ENCODE data around the gene FAM131B.

DNA sequence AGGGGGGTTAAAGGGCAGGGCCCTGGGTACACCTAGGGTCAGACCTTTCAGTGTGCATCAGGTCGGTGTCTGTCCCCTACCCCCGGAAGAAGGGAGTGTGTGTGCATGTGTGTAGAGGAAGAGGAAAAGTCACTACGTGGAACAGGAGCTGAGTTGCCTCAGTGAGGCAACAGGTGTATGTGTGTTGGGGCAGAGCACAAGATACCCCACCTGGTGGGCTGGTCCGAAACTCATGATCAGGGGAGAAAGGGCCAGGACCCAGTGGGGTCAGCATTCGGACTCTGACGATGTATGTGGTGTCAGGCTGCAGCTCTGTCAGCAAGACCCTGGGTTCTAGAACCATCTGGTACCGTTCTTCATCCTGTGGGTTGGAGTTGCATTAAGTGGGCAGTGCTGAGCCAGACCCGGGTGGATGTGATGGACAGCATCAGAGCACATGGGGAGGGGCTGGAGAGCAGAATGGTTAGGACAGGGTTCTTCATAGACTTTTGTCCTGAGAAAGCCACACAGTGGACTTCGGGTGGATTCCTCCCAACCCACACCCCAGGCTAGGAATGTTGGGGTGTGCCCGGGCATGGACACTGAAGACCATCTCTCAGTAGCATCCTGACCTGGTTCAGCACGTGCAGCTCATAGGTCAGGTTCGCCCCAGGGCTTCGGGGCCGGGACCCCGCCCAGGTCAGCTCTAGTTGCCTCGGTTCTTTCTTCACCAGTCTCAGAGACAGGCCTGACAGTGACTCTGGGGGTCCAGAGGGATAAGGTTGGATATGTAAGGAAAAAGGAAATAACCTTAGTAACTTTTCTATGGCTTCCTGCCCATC, 35.4 kb upstream of the FAM131B start:
- TF ChIP-seq, protein P1, sequence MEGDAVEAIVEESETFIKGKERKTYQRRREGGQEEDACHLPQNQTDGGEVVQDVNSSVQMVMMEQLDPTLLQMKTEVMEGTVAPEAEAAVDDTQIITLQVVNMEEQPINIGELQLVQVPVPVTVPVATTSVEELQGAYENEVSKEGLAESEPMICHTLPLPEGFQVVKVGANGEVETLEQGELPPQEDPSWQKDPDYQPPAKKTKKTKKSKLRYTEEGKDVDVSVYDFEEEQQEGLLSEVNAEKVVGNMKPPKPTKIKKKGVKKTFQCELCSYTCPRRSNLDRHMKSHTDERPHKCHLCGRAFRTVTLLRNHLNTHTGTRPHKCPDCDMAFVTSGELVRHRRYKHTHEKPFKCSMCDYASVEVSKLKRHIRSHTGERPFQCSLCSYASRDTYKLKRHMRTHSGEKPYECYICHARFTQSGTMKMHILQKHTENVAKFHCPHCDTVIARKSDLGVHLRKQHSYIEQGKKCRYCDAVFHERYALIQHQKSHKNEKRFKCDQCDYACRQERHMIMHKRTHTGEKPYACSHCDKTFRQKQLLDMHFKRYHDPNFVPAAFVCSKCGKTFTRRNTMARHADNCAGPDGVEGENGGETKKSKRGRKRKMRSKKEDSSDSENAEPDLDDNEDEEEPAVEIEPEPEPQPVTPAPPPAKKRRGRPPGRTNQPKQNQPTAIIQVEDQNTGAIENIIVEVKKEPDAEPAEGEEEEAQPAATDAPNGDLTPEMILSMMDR (IDR thresholded peaks at IDR 0.05) = no peak
- no peak for TF ChIP-seq NR1H2 (CRISPR knock-in tag; IDR thresholded peaks at IDR 0.05)
- no peak for TF ChIP-seq FOXP1 (CRISPR knock-in tag; IDR thresholded peaks at IDR 0.05; ENCODE audit: borderline replicate concordance)
- TF ChIP-seq, protein P2, sequence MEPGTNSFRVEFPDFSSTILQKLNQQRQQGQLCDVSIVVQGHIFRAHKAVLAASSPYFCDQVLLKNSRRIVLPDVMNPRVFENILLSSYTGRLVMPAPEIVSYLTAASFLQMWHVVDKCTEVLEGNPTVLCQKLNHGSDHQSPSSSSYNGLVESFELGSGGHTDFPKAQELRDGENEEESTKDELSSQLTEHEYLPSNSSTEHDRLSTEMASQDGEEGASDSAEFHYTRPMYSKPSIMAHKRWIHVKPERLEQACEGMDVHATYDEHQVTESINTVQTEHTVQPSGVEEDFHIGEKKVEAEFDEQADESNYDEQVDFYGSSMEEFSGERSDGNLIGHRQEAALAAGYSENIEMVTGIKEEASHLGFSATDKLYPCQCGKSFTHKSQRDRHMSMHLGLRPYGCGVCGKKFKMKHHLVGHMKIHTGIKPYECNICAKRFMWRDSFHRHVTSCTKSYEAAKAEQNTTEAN (CRISPR knock-in tag; IDR thresholded peaks at IDR 0.05) = no peak
- no peak for TF ChIP-seq CREB1 (CRISPR knock-in tag; IDR thresholded peaks at IDR 0.05)
- TF ChIP-seq MXD4 (CRISPR knock-in tag; IDR thresholded peaks at IDR 0.05; ENCODE audit: borderline replicate concordance) = no peak
- TF ChIP-seq JAZF1 (CRISPR knock-in tag; IDR thresholded peaks at IDR 0.05) = no peak
- TF ChIP-seq, protein P3, sequence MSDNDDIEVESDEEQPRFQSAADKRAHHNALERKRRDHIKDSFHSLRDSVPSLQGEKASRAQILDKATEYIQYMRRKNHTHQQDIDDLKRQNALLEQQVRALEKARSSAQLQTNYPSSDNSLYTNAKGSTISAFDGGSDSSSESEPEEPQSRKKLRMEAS (CRISPR knock-in tag; IDR thresholded peaks at IDR 0.05) = no peak
- TF ChIP-seq ZNF138 (CRISPR knock-in tag; conservative IDR thresholded peaks at IDR 0.05) = no peak
- no peak for TF ChIP-seq ZNF416 (CRISPR knock-in tag; IDR thresholded peaks at IDR 0.05)
- TF ChIP-seq NR2C2 (CRISPR knock-in tag; IDR thresholded peaks at IDR 0.05) = no peak
- TF ChIP-seq, protein P4, sequence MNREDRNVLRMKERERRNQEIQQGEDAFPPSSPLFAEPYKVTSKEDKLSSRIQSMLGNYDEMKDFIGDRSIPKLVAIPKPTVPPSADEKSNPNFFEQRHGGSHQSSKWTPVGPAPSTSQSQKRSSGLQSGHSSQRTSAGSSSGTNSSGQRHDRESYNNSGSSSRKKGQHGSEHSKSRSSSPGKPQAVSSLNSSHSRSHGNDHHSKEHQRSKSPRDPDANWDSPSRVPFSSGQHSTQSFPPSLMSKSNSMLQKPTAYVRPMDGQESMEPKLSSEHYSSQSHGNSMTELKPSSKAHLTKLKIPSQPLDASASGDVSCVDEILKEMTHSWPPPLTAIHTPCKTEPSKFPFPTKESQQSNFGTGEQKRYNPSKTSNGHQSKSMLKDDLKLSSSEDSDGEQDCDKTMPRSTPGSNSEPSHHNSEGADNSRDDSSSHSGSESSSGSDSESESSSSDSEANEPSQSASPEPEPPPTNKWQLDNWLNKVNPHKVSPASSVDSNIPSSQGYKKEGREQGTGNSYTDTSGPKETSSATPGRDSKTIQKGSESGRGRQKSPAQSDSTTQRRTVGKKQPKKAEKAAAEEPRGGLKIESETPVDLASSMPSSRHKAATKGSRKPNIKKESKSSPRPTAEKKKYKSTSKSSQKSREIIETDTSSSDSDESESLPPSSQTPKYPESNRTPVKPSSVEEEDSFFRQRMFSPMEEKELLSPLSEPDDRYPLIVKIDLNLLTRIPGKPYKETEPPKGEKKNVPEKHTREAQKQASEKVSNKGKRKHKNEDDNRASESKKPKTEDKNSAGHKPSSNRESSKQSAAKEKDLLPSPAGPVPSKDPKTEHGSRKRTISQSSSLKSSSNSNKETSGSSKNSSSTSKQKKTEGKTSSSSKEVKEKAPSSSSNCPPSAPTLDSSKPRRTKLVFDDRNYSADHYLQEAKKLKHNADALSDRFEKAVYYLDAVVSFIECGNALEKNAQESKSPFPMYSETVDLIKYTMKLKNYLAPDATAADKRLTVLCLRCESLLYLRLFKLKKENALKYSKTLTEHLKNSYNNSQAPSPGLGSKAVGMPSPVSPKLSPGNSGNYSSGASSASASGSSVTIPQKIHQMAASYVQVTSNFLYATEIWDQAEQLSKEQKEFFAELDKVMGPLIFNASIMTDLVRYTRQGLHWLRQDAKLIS (CRISPR knock-in tag; IDR thresholded peaks at IDR 0.05; ENCODE audit: borderline replicate concordance) = no peak
